Fibroblast of mammary gland (primary cell): ENCODE results near the gene CAMK2A.

ENCODE experiments used
- DNase-seq: peaks from one replicate; pipeline ENCODE4 v3.0.0-alpha.2; 2010; ENCODE audit warnings: low read depth
- H3K4me3 ChIP-seq: 2 replicates; pipeline ENCODE4 v1.5.1; 2011; ENCODE audit warnings: low read depth, mild to moderate bottlenecking, low read length, moderate library complexity; ENCODE audit not compliant: control insufficient read depth
- TF ChIP-seq, protein P1 (sequence below): conservative IDR thresholded peaks from 2 replicates; pipeline ENCODE4 v1.5.1; 2011; ENCODE audit warnings: low read depth, low read length, inconsistent platforms; ENCODE audit not compliant: control insufficient read depth, insufficient read depth

The CAMK2A gene

GRCh38 chr5:150294551-150295071, 5.0 kb upstream of the CAMK2A start:
- TF ChIP-seq, protein P1, sequence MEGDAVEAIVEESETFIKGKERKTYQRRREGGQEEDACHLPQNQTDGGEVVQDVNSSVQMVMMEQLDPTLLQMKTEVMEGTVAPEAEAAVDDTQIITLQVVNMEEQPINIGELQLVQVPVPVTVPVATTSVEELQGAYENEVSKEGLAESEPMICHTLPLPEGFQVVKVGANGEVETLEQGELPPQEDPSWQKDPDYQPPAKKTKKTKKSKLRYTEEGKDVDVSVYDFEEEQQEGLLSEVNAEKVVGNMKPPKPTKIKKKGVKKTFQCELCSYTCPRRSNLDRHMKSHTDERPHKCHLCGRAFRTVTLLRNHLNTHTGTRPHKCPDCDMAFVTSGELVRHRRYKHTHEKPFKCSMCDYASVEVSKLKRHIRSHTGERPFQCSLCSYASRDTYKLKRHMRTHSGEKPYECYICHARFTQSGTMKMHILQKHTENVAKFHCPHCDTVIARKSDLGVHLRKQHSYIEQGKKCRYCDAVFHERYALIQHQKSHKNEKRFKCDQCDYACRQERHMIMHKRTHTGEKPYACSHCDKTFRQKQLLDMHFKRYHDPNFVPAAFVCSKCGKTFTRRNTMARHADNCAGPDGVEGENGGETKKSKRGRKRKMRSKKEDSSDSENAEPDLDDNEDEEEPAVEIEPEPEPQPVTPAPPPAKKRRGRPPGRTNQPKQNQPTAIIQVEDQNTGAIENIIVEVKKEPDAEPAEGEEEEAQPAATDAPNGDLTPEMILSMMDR = no peak
- H3K4me3 ChIP-seq = no peak overlapping the region
- no peak for DNase-seq

GRCh38 chr5:150293091-150293941, 3.7 kb upstream of the CAMK2A start:
- no peak overlapping the region for H3K4me3 ChIP-seq
- no peak for DNase-seq
- TF ChIP-seq, protein P1 = no peak

DNA sequence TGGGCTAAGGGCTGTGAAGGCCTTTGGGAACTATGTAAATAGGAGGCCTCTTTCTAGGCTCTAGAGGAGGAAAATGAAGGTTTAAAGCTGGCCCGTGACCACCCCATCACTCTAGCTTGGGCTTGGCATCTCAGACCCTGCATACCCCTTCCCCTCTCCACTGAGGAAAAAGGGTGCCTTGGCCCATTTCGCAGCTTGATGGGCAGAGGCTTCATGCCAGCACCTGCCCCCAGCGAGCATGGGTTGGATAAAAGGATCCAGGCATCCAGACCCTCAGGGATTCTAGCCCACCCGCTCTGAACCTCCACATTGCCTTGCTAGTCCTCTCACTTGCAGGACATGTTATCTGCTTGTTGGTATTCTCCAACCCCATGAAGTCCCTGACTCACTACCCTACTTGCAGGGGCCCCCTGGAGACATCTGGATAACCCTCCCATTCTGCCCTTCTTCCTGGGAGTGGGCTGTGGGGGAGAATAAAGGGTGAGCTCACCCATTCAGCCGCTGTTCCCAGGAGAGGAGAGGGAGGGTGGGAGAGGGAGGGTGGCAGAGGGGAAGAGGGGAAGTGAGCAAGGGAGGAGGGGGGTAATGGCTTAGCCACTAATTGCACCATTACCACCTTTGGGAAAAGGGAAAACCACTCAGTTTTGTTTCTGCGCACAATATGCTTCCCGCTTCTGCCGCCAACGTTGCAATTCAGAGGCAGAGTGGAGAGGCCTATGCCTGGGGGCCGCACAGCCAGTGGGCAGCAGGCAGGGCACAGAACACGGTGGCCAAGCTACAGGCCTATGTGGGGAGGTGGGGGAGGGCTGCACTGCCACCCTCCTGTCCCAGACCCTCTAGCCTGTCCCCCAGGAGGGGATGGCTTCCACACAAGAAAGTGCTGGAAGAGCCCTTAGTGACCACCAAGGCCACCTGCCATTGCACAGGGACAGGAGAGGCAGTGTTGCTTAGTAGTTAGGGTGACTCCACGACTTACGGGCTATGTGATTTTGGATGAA, 2.1 kb upstream of the CAMK2A start:
- H3K4me3 ChIP-seq = no peak overlapping the region
- no peak for DNase-seq
- TF ChIP-seq, protein P1 = no peak

- DNase-seq = no peak
- H3K4me3 ChIP-seq = no peak overlapping the region
- TF ChIP-seq, protein P1 = no peak
Observed at GRCh38 chr5:150288791-150289190, 782 bp downstream of the CAMK2A start.

DNA sequence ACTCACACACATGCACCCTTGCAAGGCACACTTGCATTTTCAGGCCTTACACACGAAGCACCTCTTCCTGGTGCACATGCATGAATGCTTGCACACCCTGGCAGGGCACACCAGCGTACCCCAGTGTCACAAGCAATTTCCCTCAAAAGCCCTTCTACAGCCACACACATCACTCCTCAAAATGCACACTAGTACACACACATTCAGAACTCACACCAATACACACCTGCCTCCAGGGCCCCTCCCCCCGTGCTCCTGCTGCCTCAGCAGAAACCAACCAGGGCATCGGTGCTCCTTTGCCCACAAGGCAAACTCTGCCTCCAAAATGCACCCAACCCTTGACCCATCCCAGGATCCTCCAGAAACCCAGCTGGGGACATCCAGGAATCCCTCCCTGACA, 1.2 kb downstream of the CAMK2A start:
- no peak for DNase-seq
- TF ChIP-seq, protein P1 = no peak
- H3K4me3 ChIP-seq = no peak overlapping the region

- TF ChIP-seq, protein P1 = no peak
- no peak for DNase-seq
- H3K4me3 ChIP-seq = no peak overlapping the region
Observed at GRCh38 chr5:150286820-150287219, 2.8 kb downstream of the CAMK2A start.
